Immature natural killer cell (primary cell): Measurements from ENCODE around the gene APLNR. TPM values are rescaled to one million over a fixed set of nuclear protein-coding genes. Genes with fewer than 3 reads are reported as not detected.

Experiments used
- DNase-seq, 3 donors: peaks; one replicate each; pipeline ENCODE4 v3.0.0; 2022; ENCODE audit warnings: mixed read lengths in 1 of 3
- H3K27ac Mint-ChIP-seq, 6 donors: one replicate each; pipeline ENCODE4 v1.8.0; 2020; ENCODE audit warnings: mixed read lengths in 6 of 6, mild to moderate bottlenecking in 5 of 6, inconsistent platforms in 4 of 6, moderate library complexity in 3 of 6
- H3K27me3 Mint-ChIP-seq, 3 donors: one replicate each; pipeline ENCODE4 v1.8.0; 2020 to 2021; ENCODE audit warnings: low read depth in 3 of 3, mild to moderate bottlenecking in 3 of 3, mixed read lengths in 3 of 3, moderate library complexity in 3 of 3, inconsistent platforms in 1 of 3
- H3K36me3 Mint-ChIP-seq, 3 donors: one replicate each; pipeline ENCODE4 v1.8.0; 2020; ENCODE audit warnings: mixed read lengths in 3 of 3, inconsistent platforms in 2 of 3, mild to moderate bottlenecking in 2 of 3
- H3K4me1 Mint-ChIP-seq, 2 donors: one replicate each; pipeline ENCODE4 v1.8.0; 2020; ENCODE audit warnings: inconsistent platforms in 2 of 2, mild to moderate bottlenecking in 2 of 2, mixed read lengths in 2 of 2, moderate library complexity in 1 of 2
- H3K4me3 Mint-ChIP-seq, 5 donors: one replicate each; pipeline ENCODE4 v1.8.0; 2020; ENCODE audit warnings: mild to moderate bottlenecking in 5 of 5, mixed read lengths in 5 of 5, inconsistent platforms in 3 of 5, moderate library complexity in 3 of 5
- H3K9me3 Mint-ChIP-seq, 6 donors: one replicate each; pipeline ENCODE4 v1.8.0; 2020; ENCODE audit warnings: mild to moderate bottlenecking in 6 of 6, mixed read lengths in 6 of 6, inconsistent platforms in 4 of 6, moderate library complexity in 3 of 6
- polyA plus RNA-seq, 3 donors: library from polyadenylated mRNA; unstranded; fragments of 300-500 nt; fragmentation: Illumina TruSeq; gene quantifications; one replicate each; pipeline ENCODE4 v1.2.3, GENCODE V29; 2021

Gene APLNR
- polyA plus RNA-seq, 3 donors from 2014 or later = 0.28 TPM; not detected in 2

GRCh38 chr11:57197762-57198161, 39.3 kb downstream of the APLNR start:
- DNase-seq = no peak
- Mint-ChIP-seq H3K27me3 (peaks cover 1 to 11% (median 3%) of the 10 kb centered on the region in 3 donors), H3K36me3 (no peaks in the 10 kb centered on the region), H3K4me3 (no peak overlapping the region), H3K4me1 (no peaks in the 10 kb centered on the region), H3K9me3 (no peaks in the 10 kb centered on the region), H3K27ac (no peak overlapping the region)

- H3K27me3 Mint-ChIP-seq = peaks cover 3 to 11% (median 3%) of the 10 kb centered on the region in 3 donors
- DNase-seq = no peak
- H3K4me1 Mint-ChIP-seq = no peaks in the 10 kb centered on the region
- H3K27ac Mint-ChIP-seq = no peak overlapping the region
- H3K9me3 Mint-ChIP-seq = no peaks in the 10 kb centered on the region
- H3K36me3 Mint-ChIP-seq = no peaks in the 10 kb centered on the region
- H3K4me3 Mint-ChIP-seq = no peak overlapping the region
These were observed 40.5 kb downstream of the APLNR start for GRCh38 chr11:57196596-57196995.

GRCh38 chr11:57192316-57192715, 44.7 kb downstream of the APLNR start:
- peaks cover 3 to 9% (median 4%) of the 10 kb centered on the region in 3 donors for H3K27me3 Mint-ChIP-seq
- no peaks in the 10 kb centered on the region for H3K36me3 Mint-ChIP-seq
- no peak overlapping the region for H3K4me3 Mint-ChIP-seq
- H3K4me1 Mint-ChIP-seq = no peaks in the 10 kb centered on the region
- H3K27ac Mint-ChIP-seq = no peak overlapping the region
- no peaks in the 10 kb centered on the region for H3K9me3 Mint-ChIP-seq
- DNase-seq = no peak

DNA sequence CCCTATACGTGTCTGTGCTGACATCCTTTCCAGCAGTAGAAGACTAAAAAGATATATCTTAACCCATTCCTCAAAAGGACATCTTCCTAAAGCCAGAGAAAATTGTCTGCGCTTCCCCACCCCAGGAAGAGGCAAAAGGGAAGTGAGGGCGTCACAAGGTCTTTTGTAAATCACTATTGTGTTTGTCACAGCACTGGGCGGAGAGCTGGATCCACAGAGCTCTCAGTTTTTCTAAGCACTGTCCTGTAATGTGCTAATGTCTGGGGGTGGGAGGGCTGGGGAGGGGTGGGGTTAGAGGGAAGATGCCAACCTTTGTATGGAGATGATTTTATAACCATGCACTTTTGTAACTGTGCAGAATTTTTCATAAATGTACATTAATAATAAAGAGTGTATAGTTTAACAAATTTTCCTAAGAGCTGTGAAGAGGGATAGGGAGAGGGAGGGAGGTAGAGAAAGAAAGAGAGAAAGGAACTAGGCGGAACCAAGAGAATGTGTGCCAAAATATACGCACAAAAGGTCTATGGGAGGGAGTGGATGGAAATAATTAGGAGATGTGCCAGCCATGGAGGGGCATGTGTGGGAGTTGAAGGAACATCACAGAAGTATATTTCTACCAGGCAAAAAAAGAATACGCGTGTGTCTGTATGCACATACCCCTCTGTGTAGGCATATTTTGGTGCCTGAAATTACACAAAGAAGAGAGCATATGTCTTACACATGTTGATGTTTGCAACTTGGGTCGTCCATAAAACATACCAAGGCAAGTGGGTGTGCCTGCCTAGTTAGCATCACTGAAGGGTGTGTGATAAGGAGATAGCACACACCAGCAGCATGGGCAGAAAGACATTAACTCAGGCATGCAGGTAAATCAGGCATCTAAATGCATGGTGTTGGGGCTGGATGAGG, 45.5 kb downstream of the APLNR start:
- no peaks in the 10 kb centered on the region for H3K4me1 Mint-ChIP-seq
- no peak overlapping the region for H3K4me3 Mint-ChIP-seq
- H3K27me3 Mint-ChIP-seq = peaks cover 2 to 8% (median 4%) of the 10 kb centered on the region in 3 donors
- H3K9me3 Mint-ChIP-seq = no peaks in the 10 kb centered on the region
- DNase-seq = no peak
- H3K27ac Mint-ChIP-seq = no peak overlapping the region
- H3K36me3 Mint-ChIP-seq = no peaks in the 10 kb centered on the region

DNA sequence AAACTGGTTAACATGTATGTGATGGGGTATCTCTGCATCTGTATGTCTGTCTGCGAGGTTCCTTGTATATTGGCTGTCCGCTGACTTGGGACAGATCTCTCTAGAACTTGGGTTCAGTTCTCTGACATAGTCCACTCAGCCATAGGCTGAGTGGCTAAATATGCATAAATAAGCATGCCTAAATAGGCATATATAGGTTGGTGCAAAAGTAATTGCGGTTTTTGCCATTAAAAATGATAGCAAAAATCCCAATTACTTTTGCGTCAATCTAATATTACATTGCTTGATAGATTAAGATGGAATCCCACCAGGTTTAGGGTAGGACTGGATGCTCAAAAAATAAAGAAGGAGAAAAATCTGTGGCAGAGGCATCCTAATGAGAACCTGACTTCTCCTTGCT, 46.5 kb downstream of the APLNR start:
- H3K4me3 Mint-ChIP-seq = no peak overlapping the region
- H3K9me3 Mint-ChIP-seq = no peaks in the 10 kb centered on the region
- peaks cover 2 to 8% (median 4%) of the 10 kb centered on the region in 3 donors for H3K27me3 Mint-ChIP-seq

More for the DNA sequence above, 46.5 kb downstream of the APLNR start:
- H3K36me3 Mint-ChIP-seq = no peaks in the 10 kb centered on the region
- H3K4me1 Mint-ChIP-seq = no peaks in the 10 kb centered on the region
- H3K27ac Mint-ChIP-seq = no peak overlapping the region
- DNase-seq = no peak

Other genes starting within 250 kb of the APLNR start
- not detected for gene OR5AK2, start 248.3 kb downstream of the APLNR start, polyA plus RNA-seq
- gene LRRC55, start 55.3 kb downstream of the APLNR start, polyA plus RNA-seq = not detected
- gene TNKS1BP1, start 87.7 kb upstream of the APLNR start, polyA plus RNA-seq = 1 to 10 TPM; 1.0 to 1.7 (median 1.6) TPM
- gene SSRP1, start 98.6 kb upstream of the APLNR start, polyA plus RNA-seq = 10 to 100 TPM; 24.6 to 41.6 (median 25.6) TPM
- gene P2RX3, start 101.1 kb upstream of the APLNR start, polyA plus RNA-seq = not detected
- not detected for gene PRG3, start 143.9 kb upstream of the APLNR start, polyA plus RNA-seq
- gene PRG2, start 153.4 kb upstream of the APLNR start, polyA plus RNA-seq = under 1 TPM in 1 of 3 donors, not detected in 2; 0.19 TPM
- 10 to 100 TPM; 11.4 to 17.1 (median 12.4) TPM for gene SLC43A3, start 189.9 kb upstream of the APLNR start, polyA plus RNA-seq
- under 1 TPM; 0.38 to 0.71 (median 0.68) TPM for gene RTN4RL2, start 223.3 kb upstream of the APLNR start, polyA plus RNA-seq